Smooth muscle cell of the umbilical artery (primary cell): ENCODE data around the gene ERAL1. TPM values are rescaled to one million over a fixed set of nuclear protein-coding genes. Genes with fewer than 3 reads are reported as not detected.

Experiments used
- total RNA-seq: library from RNA; depleted of rRNA; stranded (reverse); fragments of >200 nt; gene quantifications from 2 replicates; pipeline ENCODE4 v1.2.3, GENCODE V29; 2014

ERAL1 gene
- 24.9 and 28.5 TPM in 2 replicates for total RNA-seq

DNA sequence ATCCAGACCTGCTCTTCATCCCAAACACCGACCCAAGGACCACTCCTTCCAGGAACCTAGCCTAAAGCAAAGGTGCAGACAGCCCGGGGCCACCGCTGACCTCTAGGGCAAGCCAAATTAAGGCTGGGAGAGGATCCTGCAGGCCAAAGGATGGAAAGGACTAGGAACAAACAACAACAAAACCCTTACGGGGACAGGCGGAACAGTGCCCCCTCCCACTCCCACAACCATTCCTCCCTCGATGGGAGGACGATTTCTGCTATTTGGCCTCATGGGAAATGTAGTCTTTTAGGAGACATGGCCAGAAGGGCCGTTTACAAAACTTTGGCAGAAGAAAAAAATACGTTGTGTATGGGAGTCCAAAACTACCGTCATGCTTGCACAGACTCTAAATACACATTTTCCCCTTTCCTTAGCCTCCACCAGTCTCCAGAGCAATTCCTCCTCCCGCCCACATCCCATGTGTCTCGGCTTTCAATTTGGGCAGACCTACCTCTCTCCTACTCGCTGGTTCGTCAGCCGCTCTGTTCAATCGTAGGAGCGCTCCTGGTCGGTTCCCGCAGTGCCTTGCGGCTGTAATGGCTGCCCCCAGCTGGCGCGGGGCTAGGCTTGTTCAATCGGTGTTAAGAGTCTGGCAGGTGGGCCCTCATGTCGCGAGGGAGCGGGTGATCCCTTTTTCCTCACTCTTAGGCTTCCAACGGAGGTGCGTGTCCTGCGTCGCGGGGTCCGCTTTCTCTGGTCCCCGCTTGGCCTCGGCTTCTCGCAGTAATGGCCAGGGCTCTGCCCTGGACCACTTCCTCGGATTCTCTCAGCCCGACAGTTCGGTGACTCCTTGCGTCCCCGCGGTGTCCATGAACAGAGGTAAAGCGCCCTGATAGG, at the start of gene ERAL1:
Gene ERAL1, plus strand, starts transcription at position 560 of the 879 bp plus-strand sequence. Its CDS starts 19 bp downstream, at position 579.

DNA sequence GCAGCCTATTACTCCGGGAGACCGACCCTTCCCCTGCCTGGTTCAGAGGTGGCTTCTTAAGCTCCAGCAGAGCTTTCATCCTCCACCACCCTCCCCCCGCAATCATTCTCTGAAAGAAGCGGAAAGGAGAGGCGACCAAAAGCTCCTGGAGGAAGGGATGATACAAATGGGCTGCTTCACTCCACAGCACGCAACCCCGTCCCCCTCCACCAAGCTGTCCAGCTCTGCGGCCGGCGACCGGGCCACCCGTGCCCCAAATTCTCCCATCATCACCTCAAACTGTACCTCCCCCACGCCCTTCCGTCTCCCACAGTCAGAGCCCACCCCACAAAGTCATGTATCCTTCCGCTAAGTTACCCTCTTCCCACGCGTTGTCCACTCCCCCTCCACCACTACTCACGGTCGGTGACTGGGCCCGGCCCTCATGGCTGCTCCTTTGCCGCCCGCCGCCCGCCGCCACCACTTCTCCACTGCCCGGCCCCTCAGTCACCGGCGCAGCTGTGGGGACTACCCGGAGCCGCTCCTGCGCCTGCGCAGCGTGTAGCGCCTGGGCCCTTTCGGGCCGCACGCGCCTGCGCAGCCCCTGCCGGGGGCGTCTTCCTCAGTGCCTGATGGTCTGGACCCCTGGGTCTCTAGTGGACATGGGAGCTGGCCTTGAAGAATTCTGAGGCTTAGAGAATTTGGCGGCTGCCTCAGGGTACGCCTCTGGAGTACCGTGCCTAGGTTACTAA, 12.4 kb upstream of the ERAL1 start, which contains the start of gene FAM222B:
Gene FAM222B, minus strand, starts transcription at position 509 of the 731 bp plus-strand sequence. CDS start 76,123 bp downstream, outside the sequence.

DNA sequence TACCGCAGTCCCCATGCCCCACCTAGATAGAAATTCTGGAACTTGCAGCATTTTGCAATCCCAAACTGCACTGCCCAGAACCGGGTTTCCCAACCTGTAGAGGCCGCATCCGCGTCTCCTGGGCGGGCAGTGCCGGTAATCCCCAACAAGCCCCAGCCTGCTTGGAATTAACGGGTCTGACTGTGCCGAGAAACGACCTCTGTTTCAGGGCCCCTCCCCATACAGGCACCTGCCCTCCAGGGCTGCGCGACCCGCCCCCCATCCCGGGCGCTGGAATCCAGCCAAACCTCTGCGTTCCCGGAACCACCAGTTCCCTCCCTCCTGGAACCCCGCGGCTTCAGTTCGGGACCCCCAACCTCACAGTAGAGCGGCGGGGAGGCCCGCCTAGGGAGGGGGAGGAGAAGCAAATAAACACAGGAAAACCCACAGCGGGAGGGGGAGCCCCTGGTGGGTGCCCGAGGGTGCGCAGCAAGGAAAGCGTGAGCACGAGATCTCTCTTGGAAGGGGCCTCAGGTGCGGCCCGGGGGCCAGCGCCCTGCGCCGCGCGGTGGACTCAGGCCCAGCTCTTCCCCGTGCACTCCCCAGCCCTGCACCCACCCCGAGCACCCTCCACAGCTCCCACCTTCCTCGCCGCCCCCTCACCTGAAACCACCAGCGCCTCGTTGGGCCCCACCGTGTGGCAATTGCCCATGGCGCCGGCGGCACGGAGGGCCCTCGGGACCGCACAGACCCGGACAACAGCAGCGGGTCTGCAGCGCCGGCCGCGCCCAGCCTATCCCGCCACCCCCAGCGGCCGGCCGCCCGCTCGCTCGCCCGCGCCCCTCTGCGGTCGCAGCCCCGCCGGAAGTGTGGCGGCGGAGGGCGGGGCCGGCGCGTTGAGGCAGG, 42.3 kb downstream of the ERAL1 start, which contains the start of gene FLOT2:
Gene FLOT2, minus strand, starts transcription at position 850 of the 885 bp plus-strand sequence. Its CDS starts 159 bp downstream, at position 691.

DNA sequence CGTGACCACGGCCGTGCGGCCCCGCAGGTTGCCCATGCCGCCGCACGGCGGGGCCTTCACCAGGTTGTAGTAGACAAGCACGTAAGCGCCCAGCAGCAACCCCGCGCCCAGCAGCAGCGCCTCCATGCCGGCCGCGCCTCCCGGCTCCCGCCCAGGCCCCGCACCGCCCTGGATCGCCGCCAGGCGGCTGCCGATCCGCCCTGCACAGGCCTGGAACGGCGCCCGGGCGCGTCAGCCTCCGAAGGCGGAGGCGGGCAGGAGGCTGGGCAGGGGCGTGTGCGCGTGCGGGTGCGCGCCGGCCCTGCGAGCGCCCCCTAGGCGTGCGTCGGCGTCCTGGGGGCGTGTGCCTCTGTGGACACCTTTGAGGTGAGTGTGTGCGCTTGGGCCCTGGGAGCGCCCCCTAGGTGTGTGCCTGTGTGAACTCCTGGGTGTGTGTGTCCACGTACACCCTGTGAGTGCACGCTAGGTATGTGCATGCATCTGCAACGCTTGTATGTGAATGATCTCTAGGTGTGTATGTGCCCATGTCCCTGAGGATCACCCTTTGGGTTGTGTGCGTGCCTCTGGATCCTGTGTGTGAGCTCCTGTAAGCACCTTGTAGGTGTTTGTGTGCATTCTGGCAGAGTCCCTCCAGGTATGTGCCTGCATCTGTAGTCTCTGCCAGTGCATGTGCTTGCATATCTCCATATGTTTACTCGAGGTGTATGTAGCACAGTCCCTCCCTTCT, 48.2 kb downstream of the ERAL1 start, which contains the start of gene DHRS13:
Gene DHRS13, minus strand, starts transcription at position 261 of the 727 bp plus-strand sequence. Its CDS starts 135 bp downstream, at position 126.

Other genes with a start within 250 kb of the ERAL1 start
- 7.7 and 13.2 TPM in 2 replicates for gene RSKR, start 240.8 kb upstream of the ERAL1 start, total RNA-seq
- gene BLTP2, start 209.9 kb upstream of the ERAL1 start, total RNA-seq, result 156 and 198 TPM in 2 replicates
- gene SDF2, start 193.1 kb upstream of the ERAL1 start, total RNA-seq, result 42.4 and 79.6 TPM in 2 replicates
- 50.8 and 79.7 TPM in 2 replicates for gene SUPT6H, start 192.8 kb upstream of the ERAL1 start, total RNA-seq
- 1.2 and 1.4 TPM in 2 replicates for gene PROCA1, start 143.1 kb upstream of the ERAL1 start, total RNA-seq
- 133 and 148 TPM in 2 replicates for gene RAB34, start 137.1 kb upstream of the ERAL1 start, total RNA-seq
- 588 and 599 TPM in 2 replicates for gene RPL23A, start 135.0 kb upstream of the ERAL1 start, total RNA-seq
- gene TLCD1, start 128.8 kb upstream of the ERAL1 start, total RNA-seq, result 5.3 and 5.9 TPM in 2 replicates
- gene NEK8, start 126.2 kb upstream of the ERAL1 start, total RNA-seq, result 1.5 and 2.7 TPM in 2 replicates
- 33.3 and 33.5 TPM in 2 replicates for gene TRAF4, start 111.0 kb upstream of the ERAL1 start, total RNA-seq
- gene FAM222B, start 12.2 kb upstream of the ERAL1 start, total RNA-seq, result 4.2 and 10.1 TPM in 2 replicates
- gene FLOT2, start 42.7 kb downstream of the ERAL1 start, total RNA-seq, result 30.0 and 42.8 TPM in 2 replicates
- gene DHRS13, start 48.1 kb downstream of the ERAL1 start, total RNA-seq, result 5.5 and 6.5 TPM in 2 replicates
- gene PHF12, start 96.5 kb downstream of the ERAL1 start, total RNA-seq, result 10.7 and 25.1 TPM in 2 replicates
- gene SEZ6, start 151.0 kb downstream of the ERAL1 start, total RNA-seq, result not detected in 2 replicates
- 1.5 and 1.7 TPM in 2 replicates for gene PIPOX, start 188.1 kb downstream of the ERAL1 start, total RNA-seq